HG03442 (cell line): ENCODE measurements around the gene SMTNL2.
"Not testable (repeated sequence)": the region's sequence is repeated elsewhere in the genome, so short reads cannot be mapped to it uniquely, and the experiment has no call there.

Experiments
- ATAC-seq: cut with Tn5 transposase; IDR thresholded peaks from one replicate; pipeline ENCODE4 v1.9.1; 2021; ENCODE audit warnings: mild to moderate bottlenecking, moderate library complexity; ENCODE audit not compliant: unreplicated experiment

The SMTNL2 gene

GRCh38 chr17:4599505-4600281, 15.4 kb downstream of the SMTNL2 start:
- no peak for ATAC-seq

DNA sequence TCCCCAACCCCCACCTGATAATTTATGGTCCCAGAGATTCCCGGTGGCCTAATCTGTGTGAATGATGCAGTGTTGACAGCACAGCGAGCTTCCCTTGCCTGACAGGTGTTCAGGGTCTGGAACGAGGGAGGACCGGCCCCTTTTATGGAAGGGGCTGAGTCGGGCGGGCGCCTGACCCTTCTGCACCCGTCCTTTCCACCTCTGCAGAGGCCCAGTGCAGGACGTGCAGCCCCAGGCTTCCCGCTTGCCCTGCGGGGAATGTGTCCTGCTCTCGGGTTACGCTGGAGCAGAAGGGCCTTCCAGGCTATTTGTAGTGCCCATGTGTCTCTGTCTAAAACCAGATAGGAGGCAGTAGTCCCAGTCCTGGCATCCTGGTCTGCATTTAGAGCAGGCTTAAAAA, 16.2 kb downstream of the SMTNL2 start:
- no peak for ATAC-seq

DNA sequence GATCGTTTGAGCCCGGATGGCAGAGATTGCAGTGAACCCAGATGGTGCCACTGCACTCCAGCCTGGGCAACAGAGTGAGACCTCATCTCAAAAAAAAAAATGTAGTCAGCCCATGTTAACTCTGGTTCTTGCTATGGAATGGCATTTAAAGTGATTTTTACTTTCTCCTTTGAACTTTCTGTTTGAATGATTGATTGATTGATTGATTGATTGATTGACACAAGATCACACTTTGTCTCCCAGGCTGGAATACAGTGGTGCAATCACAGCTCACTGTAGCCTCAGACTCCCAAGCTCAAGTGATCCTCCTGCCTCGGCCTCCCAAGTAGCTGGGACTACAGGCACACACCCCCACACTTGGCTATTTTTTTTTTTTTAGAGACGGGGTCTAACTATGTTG, 17.0 kb downstream of the SMTNL2 start:
- ATAC-seq: no peak

GRCh38 chr17:4602041-4602440, 17.7 kb downstream of the SMTNL2 start:
- no peak for ATAC-seq

GRCh38 chr17:4604111-4604644, 19.8 kb downstream of the SMTNL2 start:
- no peak for ATAC-seq

DNA sequence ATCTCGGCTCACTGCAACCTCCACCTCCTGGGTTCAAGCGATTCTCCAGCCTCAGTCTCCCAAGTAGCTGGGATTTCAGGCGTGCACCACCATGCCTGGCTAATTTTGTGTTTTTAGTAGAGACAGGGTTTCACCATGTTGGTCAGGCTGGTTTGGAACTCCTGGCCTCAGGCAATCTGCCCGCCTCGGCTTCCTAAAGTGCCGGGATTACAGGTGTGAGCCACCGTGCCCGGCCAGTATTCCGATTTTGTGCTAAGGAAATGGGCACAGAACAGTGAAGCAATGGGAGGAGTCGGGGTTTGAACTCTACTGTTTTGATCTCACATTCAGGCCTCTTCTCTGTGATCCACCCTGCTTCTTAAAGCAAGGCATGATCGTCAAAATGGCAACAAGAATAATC, 20.4 kb downstream of the SMTNL2 start:
- ATAC-seq: not testable (repeated sequence)

- ATAC-seq: no peak
These were observed 21.5 kb downstream of the SMTNL2 start for GRCh38 chr17:4605826-4606225.

GRCh38 chr17:4607261-4607741, 23.0 kb downstream of the SMTNL2 start:
- ATAC-seq: no peak

DNA sequence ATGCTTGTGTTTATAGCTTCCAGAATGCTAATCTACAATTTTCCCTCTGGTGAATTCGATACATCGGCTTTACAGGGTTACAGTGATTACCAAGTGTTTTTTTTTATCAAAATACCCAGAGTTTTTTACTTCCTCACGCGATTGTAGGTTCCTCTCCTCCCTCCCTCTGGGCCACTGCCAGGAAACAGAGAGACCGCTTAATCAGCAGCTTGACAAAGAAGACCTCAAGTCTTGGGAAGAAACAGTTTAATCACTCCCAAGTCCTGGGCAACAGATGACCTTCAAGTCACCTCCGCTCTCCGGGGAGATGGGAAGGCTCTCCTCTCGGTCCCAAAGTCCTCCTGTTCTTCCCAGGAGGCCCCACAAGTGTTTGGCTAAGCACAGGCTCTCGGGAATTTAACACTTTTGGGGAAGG, 23.5 kb downstream of the SMTNL2 start:
- no peak for ATAC-seq

DNA sequence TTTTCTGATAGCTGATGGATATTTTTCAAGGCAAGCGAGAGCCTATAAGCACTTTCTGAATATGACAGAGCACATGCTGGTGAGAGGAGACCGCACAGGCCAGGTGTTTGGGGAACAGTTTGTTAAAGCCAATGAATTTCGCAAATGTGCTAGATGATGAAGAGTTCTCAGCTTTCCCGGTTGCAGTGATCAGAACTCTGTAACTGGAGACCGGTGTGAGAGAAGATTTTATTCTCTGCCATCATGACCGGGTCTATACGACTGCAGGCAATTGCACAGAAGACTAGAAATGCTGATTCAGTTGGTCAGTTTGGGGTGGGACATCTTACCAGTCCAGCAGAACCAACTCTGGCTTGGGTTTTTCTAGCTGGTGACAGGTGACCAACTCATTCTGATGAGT, 25.4 kb downstream of the SMTNL2 start:
- ATAC-seq: no peak

GRCh38 chr17:4610162-4610561, 25.8 kb downstream of the SMTNL2 start:
- no peak for ATAC-seq

GRCh38 chr17:4610656-4611055, 26.3 kb downstream of the SMTNL2 start:
- no peak for ATAC-seq

GRCh38 chr17:4616476-4616875, 32.1 kb downstream of the SMTNL2 start:
- ATAC-seq: no peak

DNA sequence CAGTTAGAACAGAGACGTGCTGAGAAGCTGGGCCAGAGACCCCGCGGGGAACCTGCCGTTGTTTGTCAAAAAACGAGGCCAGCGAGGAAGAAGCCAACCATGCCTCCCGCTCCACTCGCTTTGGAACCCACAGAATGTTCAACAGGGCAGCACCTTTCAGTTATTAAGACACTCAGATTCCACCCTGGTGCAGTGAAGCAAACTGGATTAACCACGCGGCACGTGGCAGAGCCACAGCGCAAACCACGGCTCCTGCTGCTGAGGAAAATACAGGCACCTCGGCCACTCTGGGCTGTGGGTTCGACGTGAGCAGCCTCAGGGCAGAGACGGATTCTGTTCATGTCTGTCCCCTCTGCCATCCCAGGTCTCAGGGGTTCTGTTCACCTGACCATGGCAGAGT, 32.8 kb downstream of the SMTNL2 start:
- no peak for ATAC-seq

DNA sequence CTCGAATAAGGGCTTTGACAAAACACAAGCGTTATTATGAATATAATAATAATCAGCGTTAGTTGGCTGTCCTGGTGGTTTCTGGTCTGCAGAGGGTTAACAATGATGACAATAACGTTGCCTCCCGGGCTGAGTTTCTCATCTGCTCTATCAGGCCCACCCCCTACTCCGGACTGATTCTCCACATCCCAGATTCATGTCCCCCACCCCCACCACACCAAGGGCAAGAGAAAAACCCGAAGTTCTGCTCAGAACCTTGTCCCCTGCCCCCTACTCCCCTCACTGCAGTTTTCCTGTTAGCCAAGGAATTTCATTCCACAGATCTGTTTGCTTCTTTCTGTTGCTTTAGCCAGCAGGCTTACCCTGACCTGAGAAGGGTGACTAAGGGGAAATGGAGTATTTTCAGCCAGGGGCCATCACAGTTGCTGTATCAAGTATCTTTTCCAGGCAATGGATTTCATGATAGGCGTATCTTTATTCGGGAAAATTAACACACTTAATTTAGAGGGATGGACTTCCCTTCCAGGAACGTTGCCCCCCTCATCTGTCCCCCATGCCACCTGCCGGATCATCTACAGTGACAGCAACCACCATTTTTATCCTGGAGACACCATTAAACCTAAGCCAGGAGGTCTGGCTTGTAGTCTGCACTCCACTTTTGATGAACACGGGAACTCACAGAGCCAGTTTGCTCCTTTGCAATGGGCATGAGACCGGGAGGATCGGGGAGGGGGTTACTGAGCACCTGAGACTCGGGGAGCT, 33.4 kb downstream of the SMTNL2 start:
- ATAC-seq: no peak

- no peak for ATAC-seq
These were observed 36.3 kb downstream of the SMTNL2 start for GRCh38 chr17:4620531-4621101.

GRCh38 chr17:4622375-4622774, 38.0 kb downstream of the SMTNL2 start:
- no peak for ATAC-seq

DNA sequence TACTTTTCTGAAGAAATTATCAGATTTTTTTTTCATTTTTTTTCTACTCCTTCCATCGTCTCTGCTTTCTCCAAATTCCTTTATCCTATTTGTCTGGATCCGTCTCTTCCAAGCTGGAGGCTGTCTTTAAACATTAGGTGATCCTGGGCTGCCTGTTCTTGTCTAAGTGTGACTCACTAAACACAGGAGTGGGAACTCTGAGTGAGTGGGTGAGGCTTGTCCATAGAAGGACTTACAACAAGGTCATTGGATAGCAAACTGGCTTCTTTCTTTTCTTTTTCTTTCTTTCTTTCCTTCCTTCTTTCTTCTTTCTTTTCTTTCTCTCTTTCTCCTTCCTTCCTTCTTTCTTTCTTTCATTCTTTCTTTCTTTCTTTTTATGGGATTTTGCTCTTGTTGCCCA, 38.9 kb downstream of the SMTNL2 start:
- no peak for ATAC-seq

GRCh38 chr17:4624451-4624911, 40.2 kb downstream of the SMTNL2 start:
- not testable (repeated sequence) for ATAC-seq

DNA sequence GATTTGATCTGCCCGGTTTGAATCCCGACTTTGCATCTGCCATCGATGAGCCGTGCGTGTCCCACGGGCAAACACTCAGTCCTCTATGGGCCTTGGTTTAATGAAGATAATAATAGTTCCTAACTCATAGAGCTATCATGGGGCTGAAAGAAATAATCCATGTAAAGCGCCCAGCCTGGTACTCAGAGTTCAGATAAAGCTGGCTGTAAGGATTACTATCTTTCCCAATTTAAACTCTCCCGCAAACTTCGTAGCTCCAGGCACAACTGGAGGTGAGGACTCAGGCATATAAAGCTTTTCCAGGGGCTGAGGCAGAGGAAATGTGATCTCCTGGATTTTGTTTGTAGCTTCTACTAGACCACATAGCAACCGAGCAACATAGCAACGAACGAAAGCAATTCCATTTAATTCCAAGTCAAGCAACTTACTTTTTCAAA, 40.9 kb downstream of the SMTNL2 start:
- ATAC-seq: no peak

DNA sequence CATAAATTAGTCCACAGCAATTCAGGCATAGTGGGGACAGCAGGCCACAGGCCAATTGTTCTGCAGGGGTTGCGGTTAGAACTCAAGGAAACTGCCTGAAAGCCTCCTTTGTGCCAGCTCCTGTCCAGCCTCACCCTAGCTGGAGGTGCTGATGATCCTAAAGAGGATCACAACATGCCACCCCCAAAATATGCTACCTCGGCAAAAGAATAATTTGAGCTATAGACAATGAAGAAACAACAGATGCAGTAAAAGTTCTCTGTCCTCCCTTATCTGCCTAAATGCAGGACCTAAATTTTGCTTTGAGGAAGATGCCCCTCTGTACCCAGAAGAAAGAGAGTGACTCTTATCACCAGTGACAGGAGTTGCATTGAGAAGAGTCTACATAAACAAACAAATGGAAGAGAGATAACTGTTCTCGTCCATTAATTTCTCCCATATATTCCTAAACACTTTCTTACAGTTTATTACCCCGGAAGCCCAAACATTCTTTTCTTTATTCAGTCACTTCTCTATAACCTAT, 42.5 kb downstream of the SMTNL2 start:
- no peak for ATAC-seq
